SHP77 (cell line): Measurements from ENCODE around the gene ELANE.
"Not testable (repeated sequence)": the region's sequence is repeated elsewhere in the genome, so short reads cannot be mapped to it uniquely, and the experiment has no call there.

Experiments
- DNase-seq, 2 experiments: peaks; one replicate each; lab custom pipeline; 2025; lab: John Stamatoyannopoulos, UW

ELANE gene

GRCh38 chr19:862581-863314 is 10.6 kb downstream of the ELANE start:
- DNase-seq = peak in 1 of 2 experiments; percentile 37

GRCh38 chr19:863315-863620 is 11.2 kb downstream of the ELANE start:
- no peak for DNase-seq

GRCh38 chr19:866769-867300 is 14.7 kb downstream of the ELANE start:
- no peak for DNase-seq

GRCh38 chr19:867301-867793 is 15.2 kb downstream of the ELANE start:
- no peak for DNase-seq

GRCh38 chr19:867855-868457 is 15.9 kb downstream of the ELANE start:
- DNase-seq = no peak

GRCh38 chr19:868458-869244 is 16.5 kb downstream of the ELANE start:
- no peak for DNase-seq

GRCh38 chr19:869245-870177 is 17.4 kb downstream of the ELANE start:
- no peak for DNase-seq

- no peak for DNase-seq
Measured at GRCh38 chr19:870314-870713, 18.2 kb downstream of the ELANE start.

GRCh38 chr19:870963-871401 is 18.9 kb downstream of the ELANE start:
- DNase-seq = peak; percentile 80 to 95

- no peak for DNase-seq
Measured at GRCh38 chr19:871446-872265, 19.6 kb downstream of the ELANE start.

- DNase-seq = no peak
Measured at GRCh38 chr19:872266-872951, 20.3 kb downstream of the ELANE start.

- no peak for DNase-seq
Measured at GRCh38 chr19:873084-873483, 21.0 kb downstream of the ELANE start.

- DNase-seq = no peak
Measured at GRCh38 chr19:873561-874041, 21.5 kb downstream of the ELANE start.

GRCh38 chr19:875265-875879 is 23.3 kb downstream of the ELANE start:
- no peak for DNase-seq

GRCh38 chr19:876089-876488 is 24.0 kb downstream of the ELANE start:
- no peak for DNase-seq

- DNase-seq = no peak
Measured at GRCh38 chr19:876780-877314, 24.7 kb downstream of the ELANE start.

- DNase-seq = not testable (repeated sequence)
Measured at GRCh38 chr19:877992-878660, 26.0 kb downstream of the ELANE start.

- not testable (repeated sequence) for DNase-seq
Measured at GRCh38 chr19:878751-879561, 26.9 kb downstream of the ELANE start.
